GM21825 (cell line): ENCODE results near the gene ST3GAL3.

Experiments used
- ATAC-seq: cut with Tn5 transposase; IDR thresholded peaks from one replicate; pipeline ENCODE4 v1.9.1; 2021; ENCODE audit warnings: mild to moderate bottlenecking, moderate library complexity; ENCODE audit not compliant: unreplicated experiment

ST3GAL3 gene

GRCh38 chr1:43958351-43959255 is 251.3 kb downstream of the ST3GAL3 start:
- no peak for ATAC-seq

GRCh38 chr1:43960798-43961197 is 253.5 kb downstream of the ST3GAL3 start:
- no peak for ATAC-seq

- ATAC-seq: no peak
These were observed 254.4 kb downstream of the ST3GAL3 start for GRCh38 chr1:43961692-43962091.

GRCh38 chr1:43962324-43962723 is 255.0 kb downstream of the ST3GAL3 start:
- ATAC-seq: no peak

- ATAC-seq: no peak
These were observed 255.7 kb downstream of the ST3GAL3 start for GRCh38 chr1:43963006-43963405.

- no peak for ATAC-seq
These were observed 256.6 kb downstream of the ST3GAL3 start for GRCh38 chr1:43963890-43964289.

GRCh38 chr1:43965316-43965715 is 258.0 kb downstream of the ST3GAL3 start:
- ATAC-seq: no peak

GRCh38 chr1:43968348-43968948 is 261.1 kb downstream of the ST3GAL3 start:
- ATAC-seq: no peak

- ATAC-seq: no peak
These were observed 262.0 kb downstream of the ST3GAL3 start for GRCh38 chr1:43969416-43969745.

- ATAC-seq: peak; percentile 71
These were observed 262.6 kb downstream of the ST3GAL3 start, which contains the start of gene DPH2 for GRCh38 chr1:43969746-43970466. Gene DPH2, plus strand, starts transcription at chr1:43970010. Its CDS starts 166 bp downstream, at chr1:43970176.

GRCh38 chr1:43970502-43970901 is 263.2 kb downstream of the ST3GAL3 start:
- ATAC-seq: no peak

GRCh38 chr1:43970911-43971310 is 263.6 kb downstream of the ST3GAL3 start:
- ATAC-seq: no peak

GRCh38 chr1:43971336-43971980 is 264.1 kb downstream of the ST3GAL3 start:
- ATAC-seq: no peak

- ATAC-seq: no peak
These were observed 266.7 kb downstream of the ST3GAL3 start for GRCh38 chr1:43973981-43974442.

- ATAC-seq: peak; percentile 50
These were observed 267.3 kb downstream of the ST3GAL3 start, which contains the start of gene ATP6V0B for GRCh38 chr1:43974443-43975248. Gene ATP6V0B, plus strand, starts transcription at chr1:43974960. Its CDS starts 81 bp downstream, at chr1:43975041.

- ATAC-seq: peak; percentile 1
These were observed 268.1 kb downstream of the ST3GAL3 start for GRCh38 chr1:43975249-43975961.

- no peak for ATAC-seq
These were observed 268.7 kb downstream of the ST3GAL3 start for GRCh38 chr1:43976045-43976444.

- no peak for ATAC-seq
These were observed 269.6 kb downstream of the ST3GAL3 start for GRCh38 chr1:43976890-43977289.
